SU-DHL-6 (cell line): ENCODE data around the gene PHACTR1.

Experiments used
- EZH2phosphoT487 ChIP-seq: fragments of 200-600 bp; sonication (generic), shearing (Covaris generic); conservative IDR thresholded peaks from 2 replicates; pipeline ENCODE4 v1.6.1; 2018; ENCODE audit warnings: mild to moderate bottlenecking, antibody characterized with exemption, low read length, moderate library complexity, mixed read lengths
- TF ChIP-seq, protein P1 (sequence below): fragments of 200-600 bp; sonication (generic); IDR thresholded peaks from one replicate; pipeline ENCODE4 v1.5.1; 2017; ENCODE audit warnings: antibody characterized with exemption, mild to moderate bottlenecking, low read length, moderate library complexity; ENCODE audit not compliant: insufficient read depth, poor library complexity, severe bottlenecking

DNA sequence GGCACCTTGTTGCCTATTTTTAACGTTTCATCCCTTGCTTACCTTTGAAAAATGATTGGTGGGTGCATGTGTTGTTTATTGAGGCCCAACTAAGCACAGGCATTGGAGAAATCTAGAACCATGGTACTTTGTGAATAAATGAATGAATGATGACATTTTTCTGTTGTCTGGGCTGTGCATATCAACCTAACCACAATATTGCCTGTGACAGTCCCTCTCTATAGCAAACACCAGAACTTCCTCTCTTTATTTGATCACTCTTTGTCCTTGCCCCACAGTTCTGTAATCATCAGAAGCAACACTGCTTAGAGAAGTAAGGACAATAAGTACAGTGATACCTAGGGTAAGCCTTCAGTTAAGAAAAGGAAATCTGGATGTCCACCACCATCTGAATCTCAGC is 536.7 kb downstream of the PHACTR1 start:
- TF ChIP-seq, protein P1, sequence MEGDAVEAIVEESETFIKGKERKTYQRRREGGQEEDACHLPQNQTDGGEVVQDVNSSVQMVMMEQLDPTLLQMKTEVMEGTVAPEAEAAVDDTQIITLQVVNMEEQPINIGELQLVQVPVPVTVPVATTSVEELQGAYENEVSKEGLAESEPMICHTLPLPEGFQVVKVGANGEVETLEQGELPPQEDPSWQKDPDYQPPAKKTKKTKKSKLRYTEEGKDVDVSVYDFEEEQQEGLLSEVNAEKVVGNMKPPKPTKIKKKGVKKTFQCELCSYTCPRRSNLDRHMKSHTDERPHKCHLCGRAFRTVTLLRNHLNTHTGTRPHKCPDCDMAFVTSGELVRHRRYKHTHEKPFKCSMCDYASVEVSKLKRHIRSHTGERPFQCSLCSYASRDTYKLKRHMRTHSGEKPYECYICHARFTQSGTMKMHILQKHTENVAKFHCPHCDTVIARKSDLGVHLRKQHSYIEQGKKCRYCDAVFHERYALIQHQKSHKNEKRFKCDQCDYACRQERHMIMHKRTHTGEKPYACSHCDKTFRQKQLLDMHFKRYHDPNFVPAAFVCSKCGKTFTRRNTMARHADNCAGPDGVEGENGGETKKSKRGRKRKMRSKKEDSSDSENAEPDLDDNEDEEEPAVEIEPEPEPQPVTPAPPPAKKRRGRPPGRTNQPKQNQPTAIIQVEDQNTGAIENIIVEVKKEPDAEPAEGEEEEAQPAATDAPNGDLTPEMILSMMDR: no peak
- no peak for TF ChIP-seq EZH2phosphoT487
